Skin of body (tissue), 2 donors: Measurements from ENCODE around the gene CHRND. TPM values are rescaled to one million over a fixed set of nuclear protein-coding genes. Genes with fewer than 3 reads are reported as not detected.

Source experiments
- DNase-seq: peaks from one replicate; lab custom pipeline; 2025; lab: John Stamatoyannopoulos, UW
- total RNA-seq: library from RNA; depleted of rRNA; stranded (reverse); fragments of >200 nt; gene quantifications from one replicate; pipeline ENCODE4 v1.2.3, GENCODE V29; 2014

Gene CHRND
- total RNA-seq, 1 donor from 2014 or later = 2.4 TPM

DNA sequence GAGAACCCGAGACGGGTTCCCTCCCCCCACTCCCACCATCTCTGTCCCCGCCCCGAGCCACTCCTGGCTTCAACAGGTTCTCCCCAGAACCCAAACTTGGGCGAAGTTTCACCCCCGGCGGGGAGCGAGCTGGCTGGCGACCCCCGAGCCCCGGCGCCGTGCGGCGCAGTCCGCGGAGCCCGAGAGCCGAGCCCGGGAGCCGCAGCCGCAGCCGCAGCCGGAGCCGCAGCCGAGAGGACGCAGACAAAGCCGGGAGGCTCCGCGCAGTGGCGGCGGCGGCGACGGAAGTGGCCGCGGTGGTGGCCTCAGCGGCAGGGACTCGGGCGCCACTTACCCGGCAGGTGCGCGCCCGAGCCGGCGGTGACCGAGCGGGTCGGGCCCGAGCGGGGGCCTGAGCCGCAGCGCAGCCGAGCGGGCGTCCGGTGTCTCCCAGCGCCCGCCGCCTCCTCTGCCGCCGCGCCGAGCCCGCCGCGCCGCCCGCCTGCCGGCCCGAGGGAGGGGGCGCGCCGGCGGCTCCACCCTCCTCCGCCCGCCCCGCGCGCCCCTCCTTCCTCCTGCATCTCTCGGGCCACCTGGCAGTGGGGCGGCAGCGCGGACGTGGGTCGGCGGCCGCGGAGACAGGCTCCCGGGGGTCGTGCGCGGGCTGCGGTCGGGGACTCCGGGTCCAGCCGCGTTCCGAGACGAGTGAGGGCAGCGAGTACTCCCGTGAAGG lies 38.4 kb upstream of the CHRND start, which contains the start of gene ECEL1:
Gene ECEL1 (minus strand): TSS at position 450 of the 712 bp plus-strand sequence. CDS start 1,181 bp downstream, outside the sequence.
- no peak for DNase-seq

DNA sequence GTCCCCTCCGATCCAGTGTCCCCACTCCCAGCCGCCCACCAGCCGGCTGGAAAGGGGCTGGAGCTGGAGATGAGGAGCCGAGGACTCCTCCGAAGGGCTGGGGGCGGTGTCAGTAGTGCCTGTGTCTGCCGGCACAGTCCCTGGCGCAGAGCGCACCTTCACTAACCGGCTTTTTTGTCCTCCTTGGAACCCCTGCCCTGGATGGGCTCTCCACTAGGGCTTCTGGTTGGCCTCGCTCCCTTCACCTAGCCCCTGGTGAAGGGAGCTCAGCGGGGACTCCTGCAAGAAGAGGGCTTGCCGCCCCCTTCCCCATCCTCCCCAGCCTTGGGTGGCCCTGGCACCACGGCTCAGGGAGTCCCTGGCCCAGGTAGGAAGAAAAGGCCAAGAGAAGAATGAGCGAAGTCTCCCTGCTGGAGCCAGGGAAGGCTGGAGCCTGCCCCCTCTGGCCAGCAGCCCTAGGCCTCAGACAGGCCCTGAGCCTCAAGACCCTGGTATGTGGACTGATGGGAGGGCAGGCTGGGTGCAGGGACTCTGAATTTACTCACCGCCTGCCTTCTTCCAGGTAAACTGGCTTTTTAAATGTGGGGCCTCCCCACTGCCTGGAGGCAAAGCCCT lies 37.8 kb upstream of the CHRND start:
- no peak for DNase-seq

DNA sequence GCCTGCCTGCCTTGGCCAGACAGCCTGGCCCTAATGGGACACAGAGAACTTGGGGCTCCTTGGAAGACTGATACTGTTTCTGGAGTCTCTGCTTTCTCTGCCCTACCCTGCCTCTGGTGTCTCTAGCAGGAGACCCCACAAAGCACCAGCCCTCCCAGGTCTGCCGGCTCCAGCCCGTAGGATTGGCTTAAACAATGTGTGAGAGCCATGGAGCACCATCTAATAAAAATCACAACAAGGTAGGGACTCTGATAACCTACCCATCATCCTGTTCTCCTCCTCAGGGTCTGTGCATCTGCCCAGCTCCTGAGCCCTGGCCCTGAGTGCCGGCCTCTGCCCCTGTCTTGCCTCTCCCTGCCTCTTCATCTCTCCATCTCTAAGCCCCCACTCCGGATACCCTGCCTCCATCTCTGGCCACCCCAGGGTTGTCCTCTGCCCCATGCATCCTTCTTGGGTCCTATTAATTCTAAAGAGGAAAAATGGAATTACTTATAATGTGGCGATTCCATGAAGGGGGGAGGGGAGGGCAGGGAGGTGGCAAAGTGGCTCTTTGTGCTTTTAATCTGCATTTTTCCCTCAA lies 37.1 kb upstream of the CHRND start:
- DNase-seq = no peak

DNA sequence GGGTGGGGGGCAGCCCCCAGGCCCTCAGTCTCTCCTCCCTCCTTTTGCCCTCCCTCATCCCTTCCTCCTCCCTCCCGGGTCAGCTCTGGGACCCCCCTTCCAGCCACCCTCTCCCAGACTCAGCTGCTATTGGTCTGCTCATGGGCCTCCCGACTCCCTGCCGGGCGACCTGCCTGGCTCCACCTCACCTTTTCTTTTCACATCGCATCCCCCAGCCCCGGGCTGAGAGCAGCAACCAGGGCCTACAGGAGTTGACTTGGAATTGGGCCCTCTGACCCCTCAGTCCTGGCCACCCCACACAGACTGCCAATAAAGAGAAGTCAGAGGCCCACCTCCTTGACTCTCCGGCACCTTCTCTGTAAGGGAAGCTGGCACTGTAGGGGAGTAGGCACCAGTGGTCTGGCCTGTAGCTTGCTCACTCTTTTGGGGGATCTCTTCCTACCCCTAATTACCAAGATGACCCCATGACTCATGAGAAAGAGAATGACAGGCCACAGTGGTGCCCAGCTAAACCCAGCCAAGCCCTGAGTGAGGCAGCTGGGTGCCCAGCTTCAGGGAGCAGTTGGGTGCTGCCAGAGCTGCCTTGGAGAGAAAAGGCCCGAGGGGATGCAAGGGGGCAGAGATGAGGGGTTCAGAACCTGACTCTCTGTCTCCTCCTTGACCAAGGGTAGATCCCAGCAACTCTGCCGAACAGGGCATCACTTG lies 36.3 kb upstream of the CHRND start:
- DNase-seq = no peak

DNA sequence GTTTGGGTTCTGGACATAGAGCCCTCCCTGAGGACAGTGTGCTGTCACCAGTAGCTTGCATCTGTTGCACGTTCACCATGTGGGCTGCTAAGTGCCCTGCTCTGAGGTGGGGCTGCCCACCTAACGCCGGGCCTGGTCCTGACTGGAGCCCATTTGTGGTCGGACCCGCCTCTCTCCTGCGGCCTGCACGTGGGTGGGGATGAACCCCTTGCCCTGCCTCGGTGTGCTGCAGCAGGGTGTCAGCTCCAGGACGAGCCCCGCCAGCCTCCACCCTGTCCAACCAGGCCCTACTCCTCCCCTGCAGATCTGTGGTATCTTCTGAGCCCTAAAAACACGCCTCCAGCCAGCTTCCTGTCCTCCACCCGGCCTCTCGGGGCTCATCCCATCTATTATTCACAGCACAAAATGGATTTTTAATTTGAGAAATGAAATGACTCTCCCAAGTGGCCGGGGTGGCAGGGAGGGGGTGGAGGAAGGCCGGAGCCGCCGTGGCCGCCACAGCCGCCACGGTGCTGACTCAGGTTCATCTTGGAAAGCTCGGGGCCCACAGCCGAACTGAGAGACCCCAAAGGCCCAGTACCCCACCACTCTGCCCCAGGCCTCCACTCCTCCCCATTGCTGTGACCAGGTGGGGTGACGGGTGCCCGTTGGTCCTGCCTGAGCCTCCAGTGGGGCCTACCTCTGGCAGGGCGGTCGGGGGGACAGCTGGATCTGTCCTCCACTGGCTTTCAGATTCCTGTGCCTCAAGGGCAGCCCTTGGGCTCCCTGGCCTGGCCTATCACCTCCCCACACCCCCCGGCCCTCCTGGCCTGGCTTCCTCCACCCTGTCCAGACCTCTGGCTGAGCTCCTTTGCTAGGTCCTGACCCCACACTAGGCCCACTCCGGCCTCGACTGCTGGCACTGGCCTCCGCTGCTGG lies 35.5 kb upstream of the CHRND start:
- no peak for DNase-seq

DNA sequence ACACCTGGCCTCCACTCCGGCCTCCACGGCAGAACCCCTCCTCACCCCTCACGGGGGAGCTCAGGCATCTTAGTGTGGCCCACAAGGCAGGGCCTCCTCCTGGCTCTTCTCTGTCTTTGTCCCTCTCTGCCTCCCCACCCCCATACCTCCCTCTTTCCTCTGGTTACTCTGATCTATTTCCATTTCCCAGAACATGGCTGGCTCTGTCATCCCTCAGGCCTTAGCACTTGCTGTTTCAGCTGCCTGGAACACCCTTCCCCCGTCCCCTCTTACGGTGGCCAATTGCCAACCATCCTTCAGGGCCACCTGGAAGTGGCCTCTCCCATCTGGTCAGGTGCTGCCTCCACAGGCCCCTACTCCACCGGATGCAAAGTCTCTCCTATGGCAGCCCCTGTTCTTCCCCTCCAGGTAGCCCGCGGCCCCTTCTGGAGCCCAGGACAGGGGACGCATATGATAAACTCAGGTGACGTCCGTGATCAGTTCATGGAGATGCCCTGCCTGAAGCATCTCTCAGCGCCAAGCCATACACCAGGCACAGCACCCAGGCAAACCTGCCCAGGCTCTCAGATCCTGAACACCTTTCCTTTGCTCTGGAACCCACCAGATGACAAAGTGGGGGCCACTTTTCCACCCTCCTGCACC lies 34.7 kb upstream of the CHRND start:
- no peak for DNase-seq

DNA sequence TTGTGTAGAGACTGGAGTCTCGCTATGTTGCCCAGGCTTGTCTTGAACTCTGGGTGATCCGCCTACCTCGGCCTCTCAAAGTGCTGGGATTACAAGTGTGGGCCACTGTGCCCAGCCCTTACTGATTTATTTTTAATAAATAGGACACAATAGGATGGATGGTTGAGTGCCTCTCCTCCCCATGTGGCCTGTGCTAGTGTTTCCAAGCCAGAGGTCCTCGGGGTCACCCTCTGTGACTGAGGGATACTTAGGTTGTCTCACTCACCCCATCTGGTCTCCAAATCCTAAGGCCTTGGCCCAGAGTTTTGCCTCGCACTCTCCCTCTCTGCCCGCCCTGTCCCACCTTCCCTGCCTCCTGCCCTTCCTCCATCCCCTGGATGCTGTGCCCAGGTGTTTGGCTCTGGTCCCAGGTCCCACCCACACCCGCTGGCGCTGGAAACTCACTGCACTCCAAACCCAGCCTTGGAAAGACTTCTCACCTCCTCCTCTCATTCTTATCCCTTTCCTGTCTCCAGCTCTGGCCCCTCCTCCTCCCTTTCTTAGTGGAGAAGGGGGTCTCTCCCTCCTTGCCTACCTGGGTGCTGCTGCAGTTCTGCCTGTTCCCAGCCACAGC lies 33.6 kb upstream of the CHRND start:
- no peak for DNase-seq

DNA sequence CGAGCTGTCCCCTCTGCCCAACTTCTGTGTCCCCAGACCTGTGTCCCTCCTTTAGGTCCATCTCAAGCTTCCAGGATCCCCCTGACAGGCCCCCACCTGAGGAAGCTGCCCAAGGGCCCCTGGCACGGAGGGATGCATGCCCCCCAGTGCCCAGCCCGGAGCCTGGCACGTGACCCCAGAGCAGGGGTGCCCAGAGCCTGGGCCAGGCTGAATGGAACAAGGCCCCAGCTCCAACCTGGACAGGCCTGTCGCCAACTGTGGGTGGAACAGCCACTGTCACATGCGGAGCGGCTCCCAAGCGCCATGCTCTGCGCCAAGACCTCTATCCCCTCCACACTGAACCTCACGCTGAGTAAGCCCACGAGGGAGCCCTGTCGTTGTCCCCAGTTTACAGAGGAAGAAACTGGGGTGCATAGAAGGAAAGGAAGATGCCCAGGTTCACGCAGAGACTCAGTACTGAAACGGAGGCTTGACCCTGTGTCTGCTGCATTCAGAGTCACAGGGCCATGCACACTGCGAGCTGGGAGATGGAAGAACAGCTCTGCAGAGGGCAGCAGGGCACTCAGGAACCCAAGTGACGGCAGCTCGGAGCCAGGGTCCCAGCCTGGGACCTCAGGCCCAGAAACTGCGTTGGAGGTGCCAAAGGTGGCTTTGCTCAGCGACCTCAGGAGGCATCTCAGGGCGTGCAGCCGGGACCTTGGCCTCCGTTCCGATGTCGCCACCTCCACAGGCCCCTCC lies 32.8 kb upstream of the CHRND start:
- no peak for DNase-seq

DNA sequence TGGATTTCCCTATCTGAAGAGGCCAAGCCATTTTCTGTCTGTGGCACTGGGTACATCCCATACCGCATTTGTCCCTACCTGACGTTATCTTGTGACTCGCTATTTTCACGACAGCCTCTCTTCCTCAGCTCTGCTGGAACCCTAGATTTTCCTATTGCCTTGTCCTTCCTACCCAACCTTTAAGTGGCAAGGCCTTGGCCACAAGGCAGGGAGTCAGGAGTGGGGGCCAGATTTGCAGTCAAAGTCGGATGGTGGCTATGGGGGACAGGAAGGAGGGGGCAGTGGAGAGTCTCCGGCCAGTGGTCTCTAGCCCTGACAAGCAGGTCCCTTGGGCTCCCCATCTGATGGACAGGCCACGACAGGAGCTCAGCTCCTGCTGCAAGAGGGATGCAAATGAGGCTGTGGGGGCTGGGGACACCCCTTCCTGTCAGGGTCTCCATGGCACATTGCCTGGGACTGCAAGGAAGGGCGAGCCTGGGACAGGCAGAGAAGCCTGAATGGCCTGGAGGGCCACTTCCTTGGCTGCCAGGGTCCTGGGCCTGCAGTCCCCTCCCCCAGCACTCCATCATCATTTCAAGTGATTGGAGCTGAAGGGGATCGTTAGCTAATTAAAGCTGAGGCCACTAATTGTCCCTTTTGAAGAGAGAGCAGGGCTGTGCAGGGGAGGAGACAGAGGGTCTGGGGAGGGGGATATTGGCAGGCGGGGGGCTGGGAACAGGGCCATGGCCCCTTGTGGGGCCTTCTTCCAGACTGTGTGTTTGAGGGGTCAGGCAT lies 32.1 kb upstream of the CHRND start:
- DNase-seq = no peak

DNA sequence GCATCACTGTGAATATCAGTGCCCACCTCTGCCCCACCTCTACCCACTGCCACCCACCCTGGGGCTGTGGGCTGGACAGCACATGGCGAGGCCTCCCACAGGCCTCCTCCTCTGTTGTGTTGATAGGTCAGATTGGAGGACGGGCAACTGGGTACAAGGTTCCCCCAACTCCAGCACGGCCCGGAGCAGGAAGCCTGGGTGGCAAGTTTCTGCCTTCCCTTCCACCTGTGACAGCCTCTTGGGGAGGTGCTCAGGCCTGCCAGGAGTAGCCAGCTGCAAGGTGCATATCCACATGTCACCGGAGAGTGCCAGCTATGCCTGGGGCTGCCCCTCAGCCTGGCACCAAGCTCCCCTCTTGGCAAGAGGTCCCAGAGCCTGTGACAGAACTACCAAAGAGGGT lies 31.4 kb upstream of the CHRND start:
- DNase-seq = no peak

DNA sequence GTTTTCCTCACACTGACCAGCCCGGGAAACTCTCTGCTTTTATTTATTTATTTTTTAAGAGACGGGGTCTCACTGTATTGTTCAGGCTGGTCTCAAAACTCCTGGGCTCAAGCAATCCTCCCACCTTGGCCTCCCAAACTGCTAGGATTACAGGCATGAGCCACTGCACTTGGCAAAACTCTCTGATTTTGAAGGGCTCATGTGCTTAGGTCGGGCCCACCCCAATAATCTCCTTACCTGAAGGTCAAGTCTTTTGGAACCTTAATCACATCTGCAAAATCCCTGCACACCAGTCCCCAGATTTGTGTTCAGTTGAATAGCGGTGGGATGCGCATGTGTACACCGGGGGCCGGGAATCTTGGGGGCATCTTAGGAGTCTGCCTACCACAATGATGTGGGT lies 30.7 kb upstream of the CHRND start:
- no peak for DNase-seq

DNA sequence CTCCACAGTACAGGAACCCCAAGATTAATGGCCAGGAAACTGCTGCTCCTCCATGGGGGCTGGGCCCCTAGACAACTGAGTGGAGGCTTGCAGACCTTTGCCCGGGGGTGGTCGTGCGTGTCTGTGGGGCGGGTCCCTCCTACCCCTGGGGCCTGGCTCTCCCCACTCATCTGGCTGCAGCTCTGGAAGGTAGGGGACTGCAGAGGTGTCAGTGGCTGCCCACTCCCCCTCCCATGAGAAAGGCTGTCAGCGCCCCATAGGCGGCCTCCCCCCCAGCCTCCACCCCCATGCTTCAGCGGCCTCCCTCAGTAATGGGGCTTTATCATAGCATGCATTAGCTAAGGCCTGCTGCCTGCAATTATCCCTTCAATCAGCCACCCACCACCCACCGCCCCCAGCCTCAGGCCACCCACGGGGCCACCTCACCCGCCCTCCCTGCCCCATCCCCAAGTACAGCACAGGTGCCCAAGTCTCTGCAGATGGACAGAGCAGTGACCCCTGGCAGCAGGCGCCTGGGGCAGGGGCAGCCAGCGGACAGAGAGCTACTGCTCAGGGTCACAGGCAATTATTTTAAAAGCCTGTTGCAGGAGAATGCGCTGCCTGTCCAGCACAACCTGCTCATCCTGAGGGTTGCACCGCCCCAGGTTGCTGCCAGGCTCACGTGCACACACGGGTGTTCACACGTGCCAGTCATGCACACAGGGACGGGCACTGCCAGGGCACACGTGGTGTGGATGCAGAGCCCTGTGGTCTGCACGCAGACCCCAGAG lies 29.3 kb upstream of the CHRND start:
- DNase-seq = no peak

DNA sequence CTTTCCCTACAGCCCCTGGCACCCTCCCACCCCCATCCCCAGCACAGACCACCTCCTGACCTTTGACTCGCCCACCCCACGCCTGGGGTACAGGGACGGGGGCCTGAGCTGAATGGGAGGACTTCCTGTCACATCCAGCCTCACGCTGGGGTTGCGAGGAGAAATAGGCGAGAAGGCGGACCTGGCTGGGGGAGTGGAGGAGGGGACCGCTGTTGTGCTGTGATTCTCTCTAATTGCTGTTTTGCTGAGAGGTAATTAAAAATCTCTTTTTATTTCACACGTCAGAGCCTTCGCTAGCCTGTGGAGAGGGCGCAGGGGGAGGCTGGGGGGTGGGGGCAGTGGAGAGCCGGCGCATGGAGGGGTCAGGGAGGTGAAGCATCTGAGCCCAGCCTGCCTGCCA lies 28.6 kb upstream of the CHRND start:
- no peak for DNase-seq

DNA sequence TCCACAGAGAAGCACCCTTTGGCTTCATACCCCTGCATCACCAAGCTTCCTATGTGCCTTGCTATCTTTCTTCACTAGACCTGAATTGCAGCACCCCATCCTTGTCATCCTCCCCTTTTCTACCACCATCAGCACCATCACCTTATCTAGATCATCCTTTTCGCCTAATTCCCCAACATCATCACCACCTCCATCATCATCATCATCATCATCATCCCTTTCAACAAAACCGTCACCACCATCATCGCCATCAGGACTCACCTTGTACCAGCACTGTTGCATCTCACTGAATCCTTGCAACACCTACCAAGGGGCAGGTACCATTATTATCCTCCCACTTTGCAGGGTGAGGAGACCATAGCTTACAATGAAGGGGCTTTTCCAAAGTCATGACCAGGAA lies 27.5 kb upstream of the CHRND start:
- no peak for DNase-seq

DNA sequence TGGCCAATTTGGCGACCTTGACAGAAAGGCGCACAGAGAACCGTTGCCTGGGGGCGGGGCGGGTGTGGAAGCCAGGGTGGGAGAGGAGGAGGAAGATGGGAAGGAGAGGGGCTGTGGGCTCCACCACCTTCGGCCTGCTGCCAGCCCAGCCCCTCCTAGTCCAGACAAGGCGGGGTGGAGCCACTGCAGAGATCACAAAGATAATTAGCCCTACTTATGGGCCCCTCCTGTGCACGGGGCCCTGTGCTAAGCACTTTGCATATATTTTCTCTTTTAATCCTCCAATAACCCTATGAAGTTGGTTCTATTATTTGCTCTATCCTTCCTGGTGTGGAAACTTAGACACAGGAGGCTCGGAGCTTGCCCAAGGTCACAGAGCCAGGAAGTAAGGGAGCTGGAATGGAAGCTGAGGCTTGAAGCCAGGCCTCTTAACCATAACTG lies 24.6 kb upstream of the CHRND start:
- DNase-seq = no peak

DNA sequence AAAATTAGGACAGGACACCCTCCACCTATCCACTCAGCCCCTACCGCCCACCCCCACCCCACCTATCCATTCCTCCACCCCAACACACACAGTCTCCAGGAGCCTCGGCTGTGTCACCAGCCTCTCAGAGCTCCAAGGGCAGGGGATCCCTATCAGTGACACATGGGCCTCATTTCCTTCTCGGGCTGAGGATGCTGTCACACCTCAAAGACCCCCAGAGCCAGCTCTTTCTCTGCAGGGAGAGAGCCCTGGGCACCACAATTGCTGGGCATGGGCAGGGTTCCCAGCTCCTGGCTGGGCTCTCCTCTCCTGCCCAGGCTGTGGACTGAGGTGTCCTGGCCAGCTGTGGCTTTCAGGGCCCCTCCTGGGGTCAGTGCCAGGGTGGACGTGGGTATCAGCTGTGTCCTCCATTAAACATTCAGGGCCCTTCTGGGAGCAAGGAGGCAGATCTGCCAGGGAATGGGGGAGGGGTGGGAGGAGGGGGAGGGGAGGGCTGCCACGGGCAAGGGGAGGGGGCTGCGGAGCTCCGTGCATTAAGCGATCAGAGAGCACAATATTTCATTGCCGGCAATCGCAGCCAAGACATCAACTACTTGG lies 24.1 kb upstream of the CHRND start:
- DNase-seq = no peak

DNA sequence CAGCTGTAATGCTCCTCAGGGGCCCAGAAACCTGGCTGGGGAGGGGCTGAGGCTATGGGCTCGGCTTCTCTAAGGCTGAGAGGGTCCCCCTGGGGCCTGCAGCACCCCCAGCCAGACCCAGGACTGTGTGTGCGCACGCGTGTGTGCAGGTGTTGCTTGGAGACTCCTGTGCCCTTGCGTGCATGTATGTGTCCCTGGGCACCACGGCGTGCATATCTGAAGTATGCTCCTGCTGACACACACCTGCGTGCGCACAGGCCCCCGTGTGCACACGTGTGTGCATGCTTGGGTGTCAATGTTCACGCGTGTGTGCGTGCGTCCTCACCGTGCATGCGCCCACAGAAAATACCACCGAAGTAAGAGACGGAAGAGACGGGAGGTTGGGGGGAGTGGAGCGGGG lies 23.4 kb upstream of the CHRND start:
- no peak for DNase-seq
